PC-3 (cell line): Measurements from ENCODE around the gene CFAP97D1. TPM values are rescaled to one million over a fixed set of nuclear protein-coding genes. Genes with fewer than 3 reads are reported as not detected.

ENCODE experiments used
- ATAC-seq: fragments of 200-7000 bp; cut with Tn5 transposase; 2 replicates; pipeline ENCODE4 v1.9.1; 2020; ENCODE audit warnings: mild to moderate bottlenecking, moderate library complexity
- BruUV-seq: library from RNA; stranded (reverse); fragments of 400-500 nt; replicated peaks from 2 replicates; lab custom pipeline; 2021; lab: Mats Ljungman, UMichigan
- CTCF ChIA-PET: fragments of 300-600 bp; sonication (Branson Sonifier 250); formaldehyde crosslinking; loops from one replicate; lab custom pipeline; 2022; ENCODE audit warnings: antibody characterized with exemption; lab: Charles Lee
- POLR2A ChIA-PET: fragments of 300-600 bp; sonication (Branson Sonifier 250); formaldehyde crosslinking; loops from one replicate; lab custom pipeline; 2022; ENCODE audit warnings: antibody characterized with exemption; ENCODE audit not compliant: unreplicated experiment; lab: Charles Lee
- DNase-seq: peaks from one replicate; pipeline ENCODE4 v3.0.0-alpha.2; 2015
- H2AFZ ChIP-seq: fragments of 300-600 bp; sonication (generic); 2 replicates; pipeline ENCODE4 v1.6.0; 2016; ENCODE audit warnings: antibody characterized with exemption, low read length
- H3F3A ChIP-seq: fragments of 300-600 bp; sonication (generic); one replicate; pipeline ENCODE4 v1.6.0; 2017; ENCODE audit warnings: antibody characterized with exemption, low read length, control low read depth, mild to moderate bottlenecking; ENCODE audit not compliant: unreplicated experiment
- H3K27ac ChIP-seq: fragments of 300-600 bp; sonication (generic); 2 replicates; pipeline ENCODE4 v1.5.1; 2016; ENCODE audit warnings: mild to moderate bottlenecking, low read length
- H3K27me3 ChIP-seq: fragments of 300-600 bp; sonication (generic); 2 replicates; pipeline ENCODE4 v1.6.1; 2016; ENCODE audit warnings: low read length, mixed read lengths
- H3K36me3 ChIP-seq: fragments of 300-600 bp; sonication (generic); 2 replicates; pipeline ENCODE4 v1.6.1; 2016; ENCODE audit warnings: low read depth, mixed run types, low read length, mixed read lengths
- H3K4me1 ChIP-seq: fragments of 300-600 bp; sonication (generic); 2 replicates; pipeline ENCODE4 v1.5.1; 2016; ENCODE audit warnings: low read length; ENCODE audit not compliant: insufficient read depth
- H3K4me2 ChIP-seq: fragments of 300-600 bp; sonication (generic); 2 replicates; pipeline ENCODE4 v1.6.0; 2016; ENCODE audit warnings: low read length
- H3K4me3 ChIP-seq: fragments of 300-600 bp; sonication (generic); 2 replicates; pipeline ENCODE4 v1.5.1; 2016; ENCODE audit warnings: mild to moderate bottlenecking, low read length, mixed read lengths
- H3K79me2 ChIP-seq: fragments of 300-600 bp; sonication (generic); 2 replicates; pipeline ENCODE4 v1.6.1; 2017; ENCODE audit warnings: low read length, mixed read lengths
- H3K9ac ChIP-seq: fragments of 300-600 bp; sonication (generic); 2 replicates; pipeline ENCODE4 v1.6.0; 2016; ENCODE audit warnings: mild to moderate bottlenecking, low read length
- H3K9me2 ChIP-seq: fragments of 300-600 bp; sonication (generic); replicated peaks from 2 replicates; pipeline ENCODE4 v1.6.1; 2016; ENCODE audit warnings: mixed run types, low read length, mixed read lengths
- H3K9me3 ChIP-seq: fragments of 300-600 bp; sonication (generic); 2 replicates; pipeline ENCODE4 v1.6.1; 2016; ENCODE audit warnings: low read length, mixed read lengths
- H4K20me1 ChIP-seq: fragments of 300-600 bp; sonication (generic); 2 replicates; pipeline ENCODE4 v1.6.1; 2016; ENCODE audit warnings: low read length, mixed read lengths
- EZH2 ChIP-seq: fragments of 300-600 bp; sonication (generic); IDR thresholded peaks from one replicate; pipeline ENCODE4 v1.6.1; 2017; ENCODE audit warnings: antibody characterized with exemption, mild to moderate bottlenecking, low read length; ENCODE audit not compliant: unreplicated experiment
- EZH2phosphoT487 ChIP-seq: fragments of 300-600 bp; sonication (generic); IDR thresholded peaks from 2 replicates; pipeline ENCODE4 v1.6.1; 2018; ENCODE audit warnings: mild to moderate bottlenecking, antibody characterized with exemption, low read length, borderline replicate concordance
- intact Hi-C: fragments of 100-400 bp; cut with micrococcal nuclease; formaldehyde crosslinking; loops from 2 replicates; pipeline ENCODE4 v1.9.0; 2023
- total RNA-seq: library from RNA; depleted of rRNA; stranded (reverse); fragments of >200 nt; gene quantifications from 2 replicates; pipeline ENCODE4 v1.2.3, GENCODE V29; 2014
- TF ChIP-seq, protein P1 (sequence below): fragments of 300-600 bp; sonication (generic); conservative IDR thresholded peaks from 2 replicates; pipeline ENCODE4 v1.5.1; 2017; ENCODE audit warnings: antibody characterized with exemption, low read depth, mild to moderate bottlenecking, low read length

The CFAP97D1 gene
- total RNA-seq, 1 experiment from 2014 or later, result 0.29 TPM

DNA sequence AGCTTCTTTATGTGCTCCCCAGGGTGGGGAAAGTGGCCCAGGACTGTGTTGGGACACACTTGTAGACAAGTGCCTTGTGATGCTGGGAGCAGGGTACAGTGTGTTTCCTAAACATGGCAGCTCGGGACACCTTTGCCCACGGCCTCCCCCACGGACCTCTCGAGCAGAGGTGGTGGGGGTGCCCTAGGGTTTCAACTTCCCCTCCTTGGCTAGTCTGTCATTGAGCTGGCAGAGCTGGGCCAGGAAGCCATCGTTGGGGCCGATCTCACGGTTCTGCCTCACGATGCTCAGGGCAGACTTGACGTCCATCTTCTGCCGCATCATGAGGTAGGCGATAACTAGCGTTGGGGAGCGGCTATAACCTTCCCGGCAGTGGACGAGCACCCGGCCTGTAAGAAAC is 10.8 kb upstream of the CFAP97D1 start:
- ChIA-PET CTCF (no interaction called here), POLR2A (no interaction called here)
- Histone ChIP-seq H3F3A (no peaks in the 10 kb centered on the region), H3K36me3 (peaks cover 34% of the 10 kb centered on the region), H3K4me3 (no peak overlapping the region), H3K4me2 (no peak overlapping the region), H3K27me3 (no peaks in the 10 kb centered on the region), H3K79me2 (no peaks in the 10 kb centered on the region), H3K27ac (no peak overlapping the region), H3K9ac (no peak overlapping the region), H3K9me2 (no peaks in the 10 kb centered on the region), H4K20me1 (0 out of 2 replicates have a peak, but pooled peaks cover 2% of the 10 kb centered on the region), H3K4me1 (no peaks in the 10 kb centered on the region), H3K9me3 (no peaks in the 10 kb centered on the region), H2AFZ (no peak overlapping the region)
- no TSS peak for BruUV-seq
- intact Hi-C loops, result no loop called here
- DNase-seq, result no peak
- TF ChIP-seq, protein P1, sequence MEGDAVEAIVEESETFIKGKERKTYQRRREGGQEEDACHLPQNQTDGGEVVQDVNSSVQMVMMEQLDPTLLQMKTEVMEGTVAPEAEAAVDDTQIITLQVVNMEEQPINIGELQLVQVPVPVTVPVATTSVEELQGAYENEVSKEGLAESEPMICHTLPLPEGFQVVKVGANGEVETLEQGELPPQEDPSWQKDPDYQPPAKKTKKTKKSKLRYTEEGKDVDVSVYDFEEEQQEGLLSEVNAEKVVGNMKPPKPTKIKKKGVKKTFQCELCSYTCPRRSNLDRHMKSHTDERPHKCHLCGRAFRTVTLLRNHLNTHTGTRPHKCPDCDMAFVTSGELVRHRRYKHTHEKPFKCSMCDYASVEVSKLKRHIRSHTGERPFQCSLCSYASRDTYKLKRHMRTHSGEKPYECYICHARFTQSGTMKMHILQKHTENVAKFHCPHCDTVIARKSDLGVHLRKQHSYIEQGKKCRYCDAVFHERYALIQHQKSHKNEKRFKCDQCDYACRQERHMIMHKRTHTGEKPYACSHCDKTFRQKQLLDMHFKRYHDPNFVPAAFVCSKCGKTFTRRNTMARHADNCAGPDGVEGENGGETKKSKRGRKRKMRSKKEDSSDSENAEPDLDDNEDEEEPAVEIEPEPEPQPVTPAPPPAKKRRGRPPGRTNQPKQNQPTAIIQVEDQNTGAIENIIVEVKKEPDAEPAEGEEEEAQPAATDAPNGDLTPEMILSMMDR, result no peak
- TF ChIP-seq EZH2, result no peak
- no peak for TF ChIP-seq EZH2phosphoT487
- no peak for ATAC-seq

DNA sequence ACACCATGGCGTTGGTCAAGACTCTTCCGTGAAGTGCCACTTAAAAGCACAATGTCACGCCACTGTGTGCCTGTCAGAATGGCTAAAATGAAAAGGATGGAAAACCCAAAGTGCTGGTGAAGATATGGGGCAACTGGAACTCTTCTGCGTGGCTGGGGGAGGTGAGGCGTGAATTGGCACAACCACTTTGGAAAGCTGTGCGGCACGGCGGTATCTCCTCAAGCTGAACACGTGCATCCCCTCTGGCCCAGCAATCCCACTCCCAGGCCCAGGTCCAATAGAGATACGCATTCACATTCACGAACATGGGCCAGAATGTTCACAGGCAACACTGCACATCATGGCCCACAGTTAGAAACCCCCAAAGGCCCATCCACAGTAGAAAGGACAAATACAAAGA is 10.4 kb upstream of the CFAP97D1 start:
- Histone ChIP-seq H3K27me3 (no peaks in the 10 kb centered on the region), H3K9me3 (no peaks in the 10 kb centered on the region), H3K4me3 (no peak overlapping the region), H3K27ac (no peak overlapping the region), H3K4me1 (no peaks in the 10 kb centered on the region), H3K4me2 (no peak overlapping the region), H3F3A (no peaks in the 10 kb centered on the region), H3K36me3 (peaks cover 39% of the 10 kb centered on the region), H2AFZ (no peak overlapping the region), H3K9me2 (no peaks in the 10 kb centered on the region), H3K79me2 (peaks cover under 1% of the 10 kb centered on the region; the same call in 1 of the 2 replicates), H3K9ac (no peak overlapping the region), H4K20me1 (0 out of 2 replicates have a peak, but pooled peaks cover 5% of the 10 kb centered on the region)
- ChIA-PET POLR2A (no interaction called here), CTCF (no interaction called here)
- no peak for DNase-seq
- intact Hi-C loops, result no loop called here
- no peak for ATAC-seq
- BruUV-seq, result no TSS peak
- TF ChIP-seq, protein P1, result no peak
- TF ChIP-seq EZH2phosphoT487 (no peak), EZH2 (no peak)

DNA sequence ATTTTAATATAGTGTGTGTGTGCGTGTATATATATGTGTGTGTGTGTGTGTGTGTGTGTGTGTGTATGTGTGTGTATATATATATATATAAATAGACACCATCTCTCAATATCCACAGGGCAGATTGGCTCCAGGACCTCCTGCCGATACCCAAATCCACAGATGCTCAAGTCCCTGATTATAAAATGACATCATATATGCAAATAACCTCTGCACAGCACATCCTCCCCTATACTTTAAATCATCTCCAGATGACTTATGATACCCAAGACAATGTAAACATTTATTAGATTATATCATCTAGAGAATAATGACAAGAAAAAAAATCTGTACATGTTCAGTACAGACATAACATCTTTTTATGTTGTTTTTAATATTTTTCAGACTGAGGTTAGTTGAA is 9.3 kb upstream of the CFAP97D1 start:
- H3F3A ChIP-seq, result no peaks in the 10 kb centered on the region
- H3K4me3 ChIP-seq, result no peak overlapping the region
- no peaks in the 10 kb centered on the region for H3K9me2 ChIP-seq
- H3K9ac ChIP-seq, result no peak overlapping the region
- H3K36me3 ChIP-seq, result peaks cover 45% of the 10 kb centered on the region
- CTCF ChIA-PET, result no interaction called here
- no peaks in the 10 kb centered on the region for H3K9me3 ChIP-seq
- BruUV-seq, result no TSS peak
- ATAC-seq (no peak), DNase-seq (no peak)
- H3K79me2 ChIP-seq, result peaks cover 10% of the 10 kb centered on the region
- intact Hi-C loops, result no loop called here
- peaks cover 12% of the 10 kb centered on the region for H4K20me1 ChIP-seq
- H3K27ac ChIP-seq, result no peak overlapping the region
- no peak overlapping the region for H3K4me2 ChIP-seq
- TF ChIP-seq EZH2, result no peak
- TF ChIP-seq, protein P1, result no peak
- no peak for TF ChIP-seq EZH2phosphoT487
- H2AFZ ChIP-seq, result no peak overlapping the region
- no peaks in the 10 kb centered on the region for H3K4me1 ChIP-seq
- no peaks in the 10 kb centered on the region for H3K27me3 ChIP-seq
- POLR2A ChIA-PET, result no interaction called here
